ENCODE measurements around the gene TMEM101. TPM values are rescaled to one million over a fixed set of nuclear protein-coding genes. Genes with fewer than 3 reads are reported as not detected.

Gene TMEM101
- total RNA-seq, 1 experiment from 2014 or later = 18.6 TPM

DNA sequence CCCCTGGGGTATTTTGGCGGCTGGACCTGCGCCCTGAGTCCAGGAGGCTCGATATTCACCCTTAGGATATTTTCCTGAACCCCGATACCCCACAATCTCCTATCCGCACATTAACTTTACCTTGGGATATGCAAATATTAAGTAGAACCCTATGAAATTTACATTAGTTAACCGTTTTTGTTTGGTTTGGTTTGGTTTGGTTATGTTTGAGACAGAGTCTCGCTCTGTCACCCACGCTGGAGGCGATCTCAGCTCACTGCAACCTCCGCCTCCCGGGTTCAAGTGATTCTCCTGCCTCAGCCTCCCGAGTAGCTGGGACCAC is 19.7 kb downstream of the TMEM101 start:
- no peaks in the 10 kb centered on the region for H3K9me3 Mint-ChIP-seq
- no peaks in the 10 kb centered on the region for H3K79me2 ChIP-seq (ENCODE audit: insufficient read depth, low read length)
- no peaks in the 10 kb centered on the region for H3K36me3 Mint-ChIP-seq (ENCODE audit: insufficient read depth in 1 of 3, low read depth in 3 of 3)
- no CpG with 5 or more reads among the region's 12 CpGs for WGBS (ENCODE audit: extremely low coverage, insufficient read length, low lambda C conversion rate)
- peaks cover 3 to 6% of the 10 kb centered on the region in 2 experiments; a peak in 3 of 4 replicates for H3K4me1 Mint-ChIP-seq
- no peaks in the 10 kb centered on the region for H3K79me1 ChIP-seq (ENCODE audit: insufficient read depth, low read depth, low read length, poor library complexity, severe bottlenecking)
- H3K56ac ChIP-seq (ENCODE audit: insufficient read length, low read depth, low read length) = no peak overlapping the region
- no peak overlapping the region for H4K8ac ChIP-seq (replicated peaks; ENCODE audit: insufficient read length, low read depth, low read length)
- TF ChIP-seq, protein P1, sequence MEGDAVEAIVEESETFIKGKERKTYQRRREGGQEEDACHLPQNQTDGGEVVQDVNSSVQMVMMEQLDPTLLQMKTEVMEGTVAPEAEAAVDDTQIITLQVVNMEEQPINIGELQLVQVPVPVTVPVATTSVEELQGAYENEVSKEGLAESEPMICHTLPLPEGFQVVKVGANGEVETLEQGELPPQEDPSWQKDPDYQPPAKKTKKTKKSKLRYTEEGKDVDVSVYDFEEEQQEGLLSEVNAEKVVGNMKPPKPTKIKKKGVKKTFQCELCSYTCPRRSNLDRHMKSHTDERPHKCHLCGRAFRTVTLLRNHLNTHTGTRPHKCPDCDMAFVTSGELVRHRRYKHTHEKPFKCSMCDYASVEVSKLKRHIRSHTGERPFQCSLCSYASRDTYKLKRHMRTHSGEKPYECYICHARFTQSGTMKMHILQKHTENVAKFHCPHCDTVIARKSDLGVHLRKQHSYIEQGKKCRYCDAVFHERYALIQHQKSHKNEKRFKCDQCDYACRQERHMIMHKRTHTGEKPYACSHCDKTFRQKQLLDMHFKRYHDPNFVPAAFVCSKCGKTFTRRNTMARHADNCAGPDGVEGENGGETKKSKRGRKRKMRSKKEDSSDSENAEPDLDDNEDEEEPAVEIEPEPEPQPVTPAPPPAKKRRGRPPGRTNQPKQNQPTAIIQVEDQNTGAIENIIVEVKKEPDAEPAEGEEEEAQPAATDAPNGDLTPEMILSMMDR (conservative IDR thresholded peaks at IDR 0.05) = no peak
- no peak overlapping the region for H3K14ac ChIP-seq (ENCODE audit: insufficient read depth, low read length)
- H3K27me3 Mint-ChIP-seq (ENCODE audit: low read depth) = peaks cover 19% of the 10 kb centered on the region
- H2BK120ac ChIP-seq (ENCODE audit: low read depth, low read length, poor library complexity, severe bottlenecking) = no peak overlapping the region
- no peaks in the 10 kb centered on the region for H3K27me3 ChIP-seq (ENCODE audit: insufficient read depth, low read length)
- no peak overlapping the region for H3K9ac ChIP-seq (ENCODE audit: extremely low read depth, insufficient read length, low read length)
- no peaks in the 10 kb centered on the region for H3K9me3 ChIP-seq (ENCODE audit: control insufficient read depth, low read depth, low read length)
- no peak overlapping the region; a peak in 1 of 7 replicates for H3K27ac Mint-ChIP-seq
- H4K20me1 ChIP-seq (ENCODE audit: control insufficient read depth, insufficient read depth, insufficient read length) = no peaks in the 10 kb centered on the region
- H3K23ac ChIP-seq (ENCODE audit: insufficient read length, low read depth, low read length) = no peak overlapping the region
- H3K23me2 ChIP-seq (ENCODE audit: insufficient read length, low read depth, low read length, poor library complexity, severe bottlenecking) = peaks cover 6% of the 10 kb centered on the region
- H2BK12ac ChIP-seq (ENCODE audit: insufficient read length, low read depth, low read length) = no peak overlapping the region
- H3K27ac ChIP-seq (ENCODE audit: insufficient read length, low read depth, low read length) = no peak overlapping the region
- no peak overlapping the region for H2AFZ ChIP-seq (ENCODE audit: low read length)
- H3K4ac ChIP-seq (ENCODE audit: low read depth, low read length) = no peak overlapping the region
- H2AK5ac ChIP-seq (ENCODE audit: insufficient read length, low read length) = no peak overlapping the region
- no peak overlapping the region for H2BK15ac ChIP-seq (ENCODE audit: low read depth, low read length)
- H4K91ac ChIP-seq (ENCODE audit: insufficient read length, low read depth, low read length) = no peak overlapping the region
- no peak for DNase-seq
- H4K5ac ChIP-seq (ENCODE audit: insufficient read length, low read depth, low read length) = no peak overlapping the region
- no peaks in the 10 kb centered on the region for H3K4me1 ChIP-seq (ENCODE audit: insufficient read depth, low read length)
- H3T11ph ChIP-seq (ENCODE audit: low read length) = no peak overlapping the region
- H2BK5ac ChIP-seq (ENCODE audit: insufficient read length, low read length) = no peak overlapping the region
- peak overlapping the region; percentile 44 to 55; a peak in 4 of 5 replicates for H3K4me3 Mint-ChIP-seq
- no peak overlapping the region for H2BK20ac ChIP-seq (ENCODE audit: low read depth, low read length, poor library complexity, severe bottlenecking)
- peak overlapping the region; percentile 72 for H3K4me2 ChIP-seq (ENCODE audit: insufficient read depth, insufficient read length, low read length)
- H3K18ac ChIP-seq (ENCODE audit: insufficient read length, low read depth, low read length) = no peak overlapping the region
